Right atrium auricular region (tissue), 2 donors: ENCODE results near the gene CDK3. TPM values are rescaled to one million over a fixed set of nuclear protein-coding genes. Genes with fewer than 3 reads are reported as not detected.

Experiments used
- DNase-seq: peaks from one replicate; pipeline ENCODE4 v3.0.0-alpha.2; 2019; ENCODE audit warnings: low spot score
- H3K27ac ChIP-seq, 2 donors: fragments of 200-600 bp; sonication (generic); 1 replicate in 1 of 2; 2 replicates in 1 of 2; pipeline ENCODE4 v1.5.1; 2016 to 2019
- H3K27me3 ChIP-seq, 2 donors: fragments of 200-600 bp; sonication (generic); one replicate each; pipeline versions ENCODE4 v1.5.1 to v1.6.0; 2017 to 2019
- H3K36me3 ChIP-seq: fragments of 200-600 bp; sonication (generic); one replicate; pipeline ENCODE4 v1.5.1; 2016
- H3K4me1 ChIP-seq, 2 donors: fragments of 200-600 bp; sonication (generic); one replicate each; pipeline versions ENCODE4 v1.5.1 to v1.6.0; 2017 to 2019
- H3K4me3 ChIP-seq, 2 donors: fragments of 200-600 bp; sonication (generic); 1 replicate in 1 of 2; 2 replicates in 1 of 2; pipeline ENCODE4 v1.5.1; 2017 to 2019; ENCODE audit warnings: mild to moderate bottlenecking in 1 of 2, moderate library complexity in 1 of 2
- H3K9me3 ChIP-seq, 2 donors: fragments of 200-600 bp; sonication (generic); one replicate each; pipeline ENCODE4 v1.5.1; 2019
- CTCF ChIP-seq, 2 donors: fragments of 200-600 bp; sonication (generic); IDR thresholded peaks; one replicate each; pipeline ENCODE4 v1.5.1; 2019; ENCODE audit warnings: antibody characterized with exemption in 2 of 2
- total RNA-seq, 2 donors: library from RNA; depleted of rRNA; stranded (reverse); fragments of >200 nt; gene quantifications; one replicate each; pipeline ENCODE4 v1.1.0, GENCODE V29; 2016

The CDK3 gene
- total RNA-seq, 2 donors from 2014 or later, result 2.0 TPM; not detected in 1

DNA sequence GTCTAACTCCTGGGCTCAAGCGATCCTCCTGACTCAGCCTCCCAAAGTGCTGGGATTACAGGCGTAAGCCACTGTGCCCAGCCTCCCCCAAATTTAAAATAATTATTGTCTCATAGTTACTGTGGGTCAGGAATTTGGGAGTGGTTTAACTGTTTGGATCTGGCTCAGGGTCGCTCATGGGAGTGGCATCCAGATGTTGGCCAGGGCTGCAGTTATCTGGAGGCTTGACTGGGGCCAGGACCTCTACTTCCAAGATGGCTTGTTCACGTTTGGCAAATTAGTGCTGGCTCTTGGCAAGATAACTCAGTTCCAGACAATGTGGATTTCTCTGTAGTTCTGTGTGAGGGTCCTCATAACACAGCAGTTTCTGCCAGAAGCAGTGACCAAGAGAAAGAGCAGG lies 13.6 kb upstream of the CDK3 start:
- no peak for DNase-seq
- Histone ChIP-seq H3K27me3 (no peaks in the 10 kb centered on the region), H3K27ac (no peak overlapping the region), H3K9me3 (no peaks in the 10 kb centered on the region), H3K4me1 (peaks cover 0 to 12% of the 10 kb centered on the region in 2 donors), H3K4me3 (no peak overlapping the region), H3K36me3 (no peaks in the 10 kb centered on the region)
- TF ChIP-seq CTCF (IDR thresholded peaks at IDR 0.05), result no peak

DNA sequence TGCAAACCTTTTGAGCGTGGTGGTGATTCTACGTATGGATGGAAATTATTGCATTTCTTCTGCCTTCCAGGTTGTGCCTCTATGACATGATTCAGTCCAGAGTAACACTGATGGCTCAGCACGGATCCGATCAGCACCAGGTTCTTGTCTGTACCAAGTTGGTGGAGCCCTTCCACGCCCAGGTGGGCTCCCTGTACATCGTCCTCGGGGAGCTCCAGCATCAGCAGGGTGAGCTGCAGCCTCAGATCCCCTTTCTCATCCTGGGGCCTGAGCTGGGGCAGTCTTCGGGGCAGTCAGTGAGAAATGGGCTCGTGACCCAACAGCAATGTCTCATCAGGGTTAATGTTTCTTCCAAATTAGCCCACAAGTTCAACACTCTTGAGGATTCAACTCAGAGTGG lies 9.3 kb upstream of the CDK3 start:
- no peaks in the 10 kb centered on the region for H3K9me3 ChIP-seq
- no peak for DNase-seq
- H3K36me3 ChIP-seq, result peaks cover 5% of the 10 kb centered on the region

DNA sequence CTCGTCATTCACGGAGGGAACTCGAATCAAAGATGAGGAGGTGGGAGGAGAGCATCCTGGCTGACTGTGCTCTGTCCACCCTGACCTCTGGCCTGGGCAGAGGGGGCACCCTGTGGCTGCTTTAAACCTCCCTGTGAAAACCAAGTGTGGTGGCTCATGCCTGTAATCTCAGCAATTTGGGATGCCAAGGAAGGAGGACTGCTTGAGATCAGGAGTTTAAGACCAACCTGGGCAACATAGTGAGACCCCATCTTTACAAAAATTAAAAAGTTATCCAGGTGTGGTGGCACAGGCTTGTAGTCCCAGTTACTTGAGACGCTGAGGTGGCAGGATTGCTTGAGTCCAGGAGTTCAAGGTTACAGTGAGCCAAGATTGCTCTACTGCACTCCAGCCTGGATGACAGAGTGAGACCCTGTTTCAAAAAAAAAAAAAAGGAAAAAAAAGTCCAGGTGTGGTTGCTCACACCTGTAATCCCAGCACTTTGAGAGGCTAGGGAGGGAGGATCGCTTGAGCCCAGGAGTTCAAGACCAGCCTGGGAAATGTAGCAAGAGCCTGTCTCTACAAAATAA lies 5.8 kb upstream of the CDK3 start:
- DNase-seq, result no peak
- Histone ChIP-seq H3K36me3 (peaks cover 5% of the 10 kb centered on the region), H3K4me3 (no peak overlapping the region), H3K27me3 (no peaks in the 10 kb centered on the region), H3K4me1 (no peaks in the 10 kb centered on the region), H3K27ac (no peak overlapping the region), H3K9me3 (no peaks in the 10 kb centered on the region)
- no peak for TF ChIP-seq CTCF (IDR thresholded peaks at IDR 0.05)

More for the DNA sequence above, 9.3 kb upstream of the CDK3 start:
- no peak for TF ChIP-seq CTCF (IDR thresholded peaks at IDR 0.05)
- Histone ChIP-seq H3K4me1 (no peaks in the 10 kb centered on the region), H3K4me3 (no peak overlapping the region), H3K27me3 (no peaks in the 10 kb centered on the region), H3K27ac (no peak overlapping the region)

DNA sequence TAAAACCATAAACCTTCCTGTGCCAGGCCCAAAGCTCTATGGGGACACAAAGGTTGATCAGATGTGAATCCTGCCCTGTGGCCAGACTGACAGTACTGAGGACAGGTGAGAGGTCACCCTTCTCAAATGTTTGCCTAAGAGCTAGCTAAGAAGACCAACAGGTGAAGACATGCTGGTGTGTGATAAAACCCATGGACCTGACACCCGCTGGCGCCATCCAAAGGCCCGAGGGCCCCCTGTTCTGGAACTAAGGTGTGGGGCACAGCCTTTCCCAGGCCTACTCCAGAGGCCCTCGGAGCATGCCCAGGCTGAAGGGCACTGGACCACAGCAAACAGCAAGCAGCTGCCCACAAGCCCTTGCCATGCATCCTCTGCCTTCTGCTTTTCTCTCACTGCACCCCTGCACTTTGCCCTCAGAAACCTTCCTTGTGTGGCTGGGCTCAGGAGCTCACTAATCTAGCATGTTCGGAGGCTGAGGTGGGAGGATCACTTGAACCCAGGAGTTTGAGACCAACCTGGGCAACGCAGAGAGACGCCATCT lies 5.2 kb upstream of the CDK3 start:
- Histone ChIP-seq H3K27ac (no peak overlapping the region), H3K4me1 (no peaks in the 10 kb centered on the region), H3K36me3 (peaks cover 5% of the 10 kb centered on the region), H3K9me3 (no peaks in the 10 kb centered on the region), H3K27me3 (no peaks in the 10 kb centered on the region), H3K4me3 (no peak overlapping the region)
- TF ChIP-seq CTCF (IDR thresholded peaks at IDR 0.05), result no peak
- no peak for DNase-seq

- Histone ChIP-seq H3K36me3 (peaks cover 5% of the 10 kb centered on the region), H3K27ac (no peak overlapping the region), H3K4me1 (no peaks in the 10 kb centered on the region), H3K4me3 (no peak overlapping the region), H3K9me3 (no peaks in the 10 kb centered on the region), H3K27me3 (no peaks in the 10 kb centered on the region)
- DNase-seq, result no peak
- TF ChIP-seq CTCF (IDR thresholded peaks at IDR 0.05), result no peak
These were observed 3.7 kb upstream of the CDK3 start for GRCh38 chr17:75996665-75997590.
